NCI-H2171 (cell line): ENCODE data around the gene SIRPB1.
"Not testable (repeated sequence)": the region's sequence is repeated elsewhere in the genome, so short reads cannot be mapped to it uniquely, and the experiment has no call there.

Experiments
- DNase-seq: peaks from one replicate; lab custom pipeline; 2025; lab: John Stamatoyannopoulos, UW

Gene SIRPB1

GRCh38 chr20:1619861-1620444, at the start of gene SIRPB1:
Gene SIRPB1, minus strand, starts transcription at chr20:1620009. Its CDS starts 65 bp downstream, at chr20:1619944.
- DNase-seq: no peak

GRCh38 chr20:1669304-1669703, 49.5 kb upstream of the SIRPB1 start:
- no peak for DNase-seq

GRCh38 chr20:1667502-1668085, 47.8 kb upstream of the SIRPB1 start:
- DNase-seq: no peak

- no peak for DNase-seq
These were observed 47.0 kb upstream of the SIRPB1 start for GRCh38 chr20:1666802-1667201.

- no peak for DNase-seq
These were observed 45.5 kb upstream of the SIRPB1 start for GRCh38 chr20:1665345-1665744.

- no peak for DNase-seq
These were observed 45.1 kb upstream of the SIRPB1 start for GRCh38 chr20:1664911-1665310.

- DNase-seq: no peak
These were observed 44.1 kb upstream of the SIRPB1 start for GRCh38 chr20:1663917-1664316.

- no peak for DNase-seq
These were observed 41.9 kb upstream of the SIRPB1 start for GRCh38 chr20:1661542-1662299.

GRCh38 chr20:1660246-1660645, 40.4 kb upstream of the SIRPB1 start:
- no peak for DNase-seq

GRCh38 chr20:1657556-1658334, 37.9 kb upstream of the SIRPB1 start, which contains the start of gene SIRPG:
Gene SIRPG, minus strand, starts transcription at chr20:1657779. Its CDS starts 65 bp downstream, at chr20:1657714.
- no peak for DNase-seq

GRCh38 chr20:1656844-1657243, 37.0 kb upstream of the SIRPB1 start:
- DNase-seq: no peak

GRCh38 chr20:1654996-1655395, 35.2 kb upstream of the SIRPB1 start:
- no peak for DNase-seq

GRCh38 chr20:1652960-1653359, 33.2 kb upstream of the SIRPB1 start:
- no peak for DNase-seq

GRCh38 chr20:1652104-1652503, 32.3 kb upstream of the SIRPB1 start:
- DNase-seq: no peak

GRCh38 chr20:1651268-1652058, 31.7 kb upstream of the SIRPB1 start:
- DNase-seq: peak; percentile 79

GRCh38 chr20:1648101-1648500, 28.3 kb upstream of the SIRPB1 start:
- no peak for DNase-seq

- no peak for DNase-seq
These were observed 27.2 kb upstream of the SIRPB1 start for GRCh38 chr20:1646975-1647431.

- peak; percentile 13 for DNase-seq
These were observed 24.5 kb upstream of the SIRPB1 start for GRCh38 chr20:1644101-1644962.

- not testable (repeated sequence) for DNase-seq
These were observed 18.8 kb upstream of the SIRPB1 start for GRCh38 chr20:1638643-1639042.

GRCh38 chr20:1637755-1638154, 17.9 kb upstream of the SIRPB1 start:
- no peak for DNase-seq

- DNase-seq: no peak
These were observed 17.4 kb upstream of the SIRPB1 start for GRCh38 chr20:1637226-1637625.
